Measurements from ENCODE around the gene JARID2. TPM values are rescaled to one million over a fixed set of nuclear protein-coding genes. Genes with fewer than 3 reads are reported as not detected.
"Not testable (repeated sequence)": the region's sequence is repeated elsewhere in the genome, so short reads cannot be mapped to it uniquely, and the experiment has no call there.

JARID2 gene
- total RNA-seq, 1 donor from 2014 or later, result 12.5 TPM

DNA sequence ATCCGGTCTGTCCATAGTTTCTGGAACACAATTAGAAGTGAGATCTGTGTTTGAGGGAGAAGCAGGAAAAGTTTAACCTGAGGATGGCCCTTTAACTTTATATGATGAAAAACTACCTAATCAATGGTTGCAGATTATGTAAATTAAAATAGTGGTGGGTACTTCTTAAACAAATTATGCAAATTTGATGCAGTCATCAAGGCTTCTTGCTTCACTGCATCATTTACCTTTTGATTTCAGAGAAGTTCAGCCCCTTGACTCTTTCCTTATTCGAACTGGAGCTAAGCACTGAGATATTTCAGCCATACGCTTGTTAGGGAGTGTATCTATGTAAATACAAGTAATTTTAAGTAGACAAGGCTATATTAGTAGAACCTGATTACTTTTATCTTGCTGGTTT is 73.8 kb downstream of the JARID2 start:
- Mint-ChIP-seq H3K4me1 (ENCODE audit: unreplicated experiment) (peaks cover 35% of the 10 kb centered on the region), H3K4me3 (ENCODE audit: unreplicated experiment) (no peak overlapping the region), H3K27ac (ENCODE audit: unreplicated experiment) (no peak overlapping the region), H3K27me3 (ENCODE audit: unreplicated experiment) (no peaks in the 10 kb centered on the region), H3K9me3 (ENCODE audit: unreplicated experiment) (no peaks in the 10 kb centered on the region), H3K36me3 (ENCODE audit: unreplicated experiment) (no peaks in the 10 kb centered on the region)
- no peak for DNase-seq (ENCODE audit: extremely low spot score, unreplicated experiment)
- TF ChIP-seq, protein P1, sequence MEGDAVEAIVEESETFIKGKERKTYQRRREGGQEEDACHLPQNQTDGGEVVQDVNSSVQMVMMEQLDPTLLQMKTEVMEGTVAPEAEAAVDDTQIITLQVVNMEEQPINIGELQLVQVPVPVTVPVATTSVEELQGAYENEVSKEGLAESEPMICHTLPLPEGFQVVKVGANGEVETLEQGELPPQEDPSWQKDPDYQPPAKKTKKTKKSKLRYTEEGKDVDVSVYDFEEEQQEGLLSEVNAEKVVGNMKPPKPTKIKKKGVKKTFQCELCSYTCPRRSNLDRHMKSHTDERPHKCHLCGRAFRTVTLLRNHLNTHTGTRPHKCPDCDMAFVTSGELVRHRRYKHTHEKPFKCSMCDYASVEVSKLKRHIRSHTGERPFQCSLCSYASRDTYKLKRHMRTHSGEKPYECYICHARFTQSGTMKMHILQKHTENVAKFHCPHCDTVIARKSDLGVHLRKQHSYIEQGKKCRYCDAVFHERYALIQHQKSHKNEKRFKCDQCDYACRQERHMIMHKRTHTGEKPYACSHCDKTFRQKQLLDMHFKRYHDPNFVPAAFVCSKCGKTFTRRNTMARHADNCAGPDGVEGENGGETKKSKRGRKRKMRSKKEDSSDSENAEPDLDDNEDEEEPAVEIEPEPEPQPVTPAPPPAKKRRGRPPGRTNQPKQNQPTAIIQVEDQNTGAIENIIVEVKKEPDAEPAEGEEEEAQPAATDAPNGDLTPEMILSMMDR (IDR thresholded peaks at IDR 0.05), result no peak

DNA sequence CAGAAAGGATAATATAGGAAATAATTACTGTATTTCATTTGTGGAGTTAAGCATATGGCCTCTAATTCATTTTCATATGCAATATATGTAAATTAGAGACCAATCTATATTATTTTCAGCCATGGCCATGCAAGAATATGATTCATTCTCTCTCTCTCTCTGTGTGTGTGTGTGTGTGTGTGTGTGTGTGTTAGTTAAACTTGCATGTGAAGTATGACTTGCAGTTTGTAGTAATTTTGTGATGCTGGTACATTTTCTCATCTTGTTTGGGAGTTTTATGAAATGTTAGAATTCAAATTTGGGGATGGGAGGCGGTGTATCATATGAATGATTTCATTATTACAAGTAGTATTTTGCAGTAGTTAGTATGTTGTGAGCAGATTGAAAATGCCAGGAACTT is 74.8 kb downstream of the JARID2 start:
- Mint-ChIP-seq H3K4me3 (ENCODE audit: unreplicated experiment) (no peak overlapping the region), H3K27ac (ENCODE audit: unreplicated experiment) (no peak overlapping the region), H3K27me3 (ENCODE audit: unreplicated experiment) (no peaks in the 10 kb centered on the region), H3K4me1 (ENCODE audit: unreplicated experiment) (peaks cover 42% of the 10 kb centered on the region), H3K36me3 (ENCODE audit: unreplicated experiment) (no peaks in the 10 kb centered on the region), H3K9me3 (ENCODE audit: unreplicated experiment) (no peaks in the 10 kb centered on the region)
- DNase-seq (ENCODE audit: extremely low spot score, unreplicated experiment), result no peak
- TF ChIP-seq, protein P1 (IDR thresholded peaks at IDR 0.05), result no peak

DNA sequence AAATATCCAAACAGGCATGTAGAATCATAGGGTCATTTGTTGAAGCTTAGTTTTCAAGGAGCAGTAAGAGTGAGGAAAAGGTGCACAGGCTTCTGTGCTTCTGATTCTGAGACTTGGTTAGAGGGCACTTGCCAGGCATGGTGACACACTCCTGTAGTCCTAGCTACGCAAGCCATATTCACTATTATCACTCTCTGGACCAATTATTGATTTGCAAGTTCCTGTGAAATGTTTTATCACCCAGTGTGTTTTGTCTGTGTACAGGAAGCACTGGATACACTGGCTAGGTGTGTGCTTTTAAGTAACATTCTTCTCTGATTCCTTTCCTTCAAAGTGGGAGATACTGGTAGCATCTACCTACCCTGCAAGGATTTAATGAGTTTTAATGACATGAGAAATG is 76.3 kb downstream of the JARID2 start:
- Mint-ChIP-seq H3K27ac (ENCODE audit: unreplicated experiment) (no peak overlapping the region), H3K27me3 (ENCODE audit: unreplicated experiment) (no peaks in the 10 kb centered on the region), H3K36me3 (ENCODE audit: unreplicated experiment) (no peaks in the 10 kb centered on the region), H3K4me3 (ENCODE audit: unreplicated experiment) (no peak overlapping the region), H3K9me3 (ENCODE audit: unreplicated experiment) (no peaks in the 10 kb centered on the region), H3K4me1 (ENCODE audit: unreplicated experiment) (peaks cover 45% of the 10 kb centered on the region)
- TF ChIP-seq, protein P1 (IDR thresholded peaks at IDR 0.05), result no peak
- DNase-seq (ENCODE audit: extremely low spot score, unreplicated experiment), result no peak

DNA sequence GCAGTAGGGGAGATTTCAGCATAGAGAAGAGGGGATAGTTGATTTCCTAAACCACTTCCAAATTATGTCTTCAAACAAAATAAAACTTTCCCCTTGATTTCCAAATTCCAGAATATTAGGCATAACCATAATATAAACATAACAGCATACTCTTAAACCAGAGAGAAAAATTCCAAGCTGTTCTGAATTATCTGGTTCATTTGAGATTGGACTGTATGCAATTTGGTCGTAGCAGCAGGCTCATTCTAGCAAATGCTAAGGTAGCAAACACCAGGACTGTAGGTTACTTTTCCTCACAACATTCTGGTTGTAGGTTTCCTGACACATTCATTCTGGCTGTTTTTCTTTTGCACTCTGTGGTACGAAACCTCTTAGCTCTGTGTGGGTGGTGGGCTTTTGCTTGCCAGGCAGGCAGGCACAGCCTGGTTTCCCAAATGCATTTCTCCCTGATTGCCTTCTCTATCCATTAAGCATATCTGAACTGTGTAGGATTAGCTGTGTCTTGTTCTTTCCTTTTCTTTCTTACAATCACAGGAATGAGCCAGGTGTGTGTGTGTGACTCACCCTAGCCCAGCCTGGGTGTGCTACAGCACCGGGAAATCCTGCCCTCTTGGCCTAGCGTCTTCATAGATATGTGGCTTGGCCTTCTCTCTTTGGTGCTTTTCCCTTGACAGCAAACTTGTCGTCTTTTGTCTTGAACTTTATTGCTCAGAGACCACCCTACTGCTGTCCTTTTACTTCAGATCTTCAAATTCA is 77.1 kb downstream of the JARID2 start:
- H3K4me1 Mint-ChIP-seq (ENCODE audit: unreplicated experiment), result peaks cover 47% of the 10 kb centered on the region
- H3K27me3 Mint-ChIP-seq (ENCODE audit: unreplicated experiment), result no peaks in the 10 kb centered on the region
- no peak overlapping the region for H3K27ac Mint-ChIP-seq (ENCODE audit: unreplicated experiment)
- H3K36me3 Mint-ChIP-seq (ENCODE audit: unreplicated experiment), result no peaks in the 10 kb centered on the region
- no peak overlapping the region for H3K4me3 Mint-ChIP-seq (ENCODE audit: unreplicated experiment)
- H3K9me3 Mint-ChIP-seq (ENCODE audit: unreplicated experiment), result no peaks in the 10 kb centered on the region
- no peak for DNase-seq (ENCODE audit: extremely low spot score, unreplicated experiment)
- TF ChIP-seq, protein P1 (IDR thresholded peaks at IDR 0.05), result no peak

DNA sequence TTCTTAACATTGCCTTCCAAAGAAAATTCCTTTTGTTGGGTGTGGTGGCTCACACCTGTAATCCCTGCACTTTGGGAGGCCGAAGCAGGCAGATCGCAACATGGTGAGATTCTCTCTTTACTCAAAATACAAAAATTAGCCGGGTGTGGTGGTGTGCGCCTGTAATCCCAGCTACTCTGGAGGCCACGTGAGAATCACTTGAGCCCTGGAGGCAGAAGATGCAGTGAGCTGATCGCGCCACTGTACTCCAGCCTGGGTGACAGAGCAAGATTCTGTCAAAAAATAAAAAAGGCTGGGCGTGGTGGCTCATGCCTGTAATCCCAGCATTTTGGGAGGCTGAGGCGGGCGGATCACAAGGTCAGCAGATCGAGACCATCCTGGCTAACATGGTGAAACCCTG is 77.7 kb downstream of the JARID2 start:
- peaks cover 45% of the 10 kb centered on the region for H3K4me1 Mint-ChIP-seq (ENCODE audit: unreplicated experiment)
- H3K36me3 Mint-ChIP-seq (ENCODE audit: unreplicated experiment); DNase-seq (ENCODE audit: extremely low spot score, unreplicated experiment); H3K27me3 Mint-ChIP-seq (ENCODE audit: unreplicated experiment); H3K9me3 Mint-ChIP-seq (ENCODE audit: unreplicated experiment); H3K4me3 Mint-ChIP-seq (ENCODE audit: unreplicated experiment); H3K27ac Mint-ChIP-seq (ENCODE audit: unreplicated experiment): not testable (repeated sequence)

All from osteocyte (in vitro differentiated cells).